Stimulated activated naive CD8-positive, alpha-beta T cell treated with anti-CD3 and anti-CD28 coated beads, Interleukin-15, amount 100 ng/mL, for 72 hours (primary cell): ENCODE measurements around the gene TRMT10B.
A peak's percentile ranks its signal among the peaks of the same experiment; 100 is the strongest.

Source experiments
- ATAC-seq: fragments of 150-1000 bp; cut with Tn5 transposase; 2 replicates; pipeline ENCODE4 v1.10.0; 2021; ENCODE audit warnings: mild to moderate bottlenecking, moderate library complexity
- DNase-seq, 2 donors: peaks; one replicate each; pipeline ENCODE4 v3.0.0; 2021 to 2022
- H3K27ac Mint-ChIP-seq, 2 donors: one replicate each; pipeline ENCODE4 v1.8.0; 2022; ENCODE audit warnings: mild to moderate bottlenecking in 2 of 2, mixed read lengths in 2 of 2, moderate library complexity in 2 of 2
- H3K27me3 Mint-ChIP-seq: one replicate; pipeline ENCODE4 v1.8.0; 2022; ENCODE audit warnings: mixed read lengths
- H3K4me1 Mint-ChIP-seq: one replicate; pipeline ENCODE4 v1.8.0; 2022; ENCODE audit warnings: mild to moderate bottlenecking, mixed read lengths
- H3K4me3 Mint-ChIP-seq, 2 donors: one replicate each; pipeline ENCODE4 v1.8.0; 2022; ENCODE audit warnings: mild to moderate bottlenecking in 2 of 2, mixed read lengths in 2 of 2, moderate library complexity in 1 of 2
- H3K9me3 Mint-ChIP-seq, 2 donors: one replicate each; pipeline ENCODE4 v1.8.0; 2022; ENCODE audit warnings: mixed read lengths in 2 of 2

Gene TRMT10B

GRCh38 chr9:37775216-37775919 is 21.8 kb downstream of the TRMT10B start:
- no peak for ATAC-seq

GRCh38 chr9:37776328-37776727 is 22.7 kb downstream of the TRMT10B start:
- no peaks in the 10 kb centered on the region for H3K9me3 Mint-ChIP-seq
- H3K4me3 Mint-ChIP-seq, result no peak overlapping the region
- no peak overlapping the region for H3K27ac Mint-ChIP-seq
- no peaks in the 10 kb centered on the region for H3K27me3 Mint-ChIP-seq
- DNase-seq, result no peak
- peaks cover 7% of the 10 kb centered on the region for H3K4me1 Mint-ChIP-seq
- ATAC-seq, result no peak

More at GRCh38 chr9:37775216-37775919, 21.8 kb downstream of the TRMT10B start:
- H3K27ac Mint-ChIP-seq, result peak overlapping the region; percentile 20 to 55
- no peak for DNase-seq
- no peak overlapping the region for H3K4me3 Mint-ChIP-seq
- no peaks in the 10 kb centered on the region for H3K27me3 Mint-ChIP-seq
- peaks cover 4% of the 10 kb centered on the region for H3K4me1 Mint-ChIP-seq
- H3K9me3 Mint-ChIP-seq, result no peaks in the 10 kb centered on the region

- ATAC-seq (no peak), DNase-seq (no peak)
- peaks cover 28% of the 10 kb centered on the region for H3K4me1 Mint-ChIP-seq
- no peak overlapping the region for H3K4me3 Mint-ChIP-seq
- no peaks in the 10 kb centered on the region for H3K27me3 Mint-ChIP-seq
- H3K9me3 Mint-ChIP-seq, result no peaks in the 10 kb centered on the region
- no peak overlapping the region for H3K27ac Mint-ChIP-seq
Measured at GRCh38 chr9:37778534-37778933, 24.9 kb downstream of the TRMT10B start.

- Mint-ChIP-seq H3K4me3 (peak overlapping the region; percentile 97 to 99), H3K9me3 (no peaks in the 10 kb centered on the region), H3K27ac (peak overlapping the region; percentile 99 to 100), H3K4me1 (peaks cover 52% of the 10 kb centered on the region), H3K27me3 (no peaks in the 10 kb centered on the region)
- ATAC-seq (peak; percentile 8), DNase-seq (no peak)
Measured at GRCh38 chr9:37784291-37784615, 30.6 kb downstream of the TRMT10B start.

GRCh38 chr9:37784616-37785483 is 31.2 kb downstream of the TRMT10B start, which contains the start of gene EXOSC3:
Gene EXOSC3 (minus strand): TSS chr9:37785064. CDS start chr9:37785044, 20 bp downstream.
- peak; percentile 82 to 88 for DNase-seq
- Mint-ChIP-seq H3K4me3 (peak within 1 kb of the TSS; percentile 97 to 99), H3K4me1 (peaks cover 49% of the 10 kb centered on the region), H3K27ac (peak within 1 kb of the TSS; percentile 99 to 100), H3K27me3 (no peaks in the 10 kb centered on the region), H3K9me3 (no peaks in the 10 kb centered on the region)
- ATAC-seq, result peak; percentile 93

- no peak overlapping the region for H3K27ac Mint-ChIP-seq
- no peak for ATAC-seq
- DNase-seq, result no peak
- H3K4me1 Mint-ChIP-seq, result peaks cover 38% of the 10 kb centered on the region
- H3K4me3 Mint-ChIP-seq, result no peak overlapping the region
- H3K27me3 Mint-ChIP-seq, result no peaks in the 10 kb centered on the region
- H3K9me3 Mint-ChIP-seq, result peaks cover 0 to 7% of the 10 kb centered on the region in 2 donors
Measured at GRCh38 chr9:37787059-37787458, 33.5 kb downstream of the TRMT10B start.

- Mint-ChIP-seq H3K27me3 (no peaks in the 10 kb centered on the region), H3K4me1 (peaks cover 25% of the 10 kb centered on the region), H3K9me3 (peaks cover 0 to 7% of the 10 kb centered on the region in 2 donors), H3K27ac (no peak overlapping the region), H3K4me3 (no peak overlapping the region)
- no peak for DNase-seq
- no peak for ATAC-seq
Measured at GRCh38 chr9:37788332-37788731, 34.7 kb downstream of the TRMT10B start.

- DNase-seq, result no peak
- no peaks in the 10 kb centered on the region for H3K27me3 Mint-ChIP-seq
- peaks cover 0 to 7% of the 10 kb centered on the region in 2 donors for H3K9me3 Mint-ChIP-seq
- H3K4me3 Mint-ChIP-seq, result no peak overlapping the region
- no peak for ATAC-seq
- peaks cover 9% of the 10 kb centered on the region for H3K4me1 Mint-ChIP-seq
- no peak overlapping the region for H3K27ac Mint-ChIP-seq
Measured at GRCh38 chr9:37790096-37790495, 36.5 kb downstream of the TRMT10B start.

GRCh38 chr9:37792122-37792521 is 38.5 kb downstream of the TRMT10B start:
- no peaks in the 10 kb centered on the region for H3K27me3 Mint-ChIP-seq
- H3K4me3 Mint-ChIP-seq, result no peak overlapping the region
- no peak for DNase-seq
- no peaks in the 10 kb centered on the region for H3K4me1 Mint-ChIP-seq
- no peak overlapping the region for H3K27ac Mint-ChIP-seq
- no peak for ATAC-seq
- peaks cover 0 to 7% of the 10 kb centered on the region in 2 donors for H3K9me3 Mint-ChIP-seq

GRCh38 chr9:37796232-37796631 is 42.6 kb downstream of the TRMT10B start:
- Mint-ChIP-seq H3K4me1 (peaks cover 18% of the 10 kb centered on the region), H3K4me3 (no peak overlapping the region), H3K9me3 (peaks cover 0 to 3% of the 10 kb centered on the region in 2 donors), H3K27me3 (no peaks in the 10 kb centered on the region), H3K27ac (no peak overlapping the region)
- ATAC-seq, result no peak
- DNase-seq, result no peak

- Mint-ChIP-seq H3K27me3 (no peaks in the 10 kb centered on the region), H3K4me3 (peak overlapping the region; percentile 58 to 93), H3K27ac (no peak overlapping the region), H3K4me1 (peaks cover 34% of the 10 kb centered on the region), H3K9me3 (no peaks in the 10 kb centered on the region)
- no peak for DNase-seq
- ATAC-seq, result no peak
Measured at GRCh38 chr9:37798677-37799076, 45.1 kb downstream of the TRMT10B start.

- Mint-ChIP-seq H3K27me3 (no peaks in the 10 kb centered on the region), H3K4me3 (peak within 1 kb of the TSS; percentile 93), H3K9me3 (no peaks in the 10 kb centered on the region), H3K4me1 (peaks cover 43% of the 10 kb centered on the region), H3K27ac (peak within 1 kb of the TSS; percentile 92 to 95)
- DNase-seq (peak; percentile 92), ATAC-seq (peak; percentile 91)
Measured at GRCh38 chr9:37800631-37801286, 47.2 kb downstream of the TRMT10B start, which contains the start of gene DCAF10. Gene DCAF10 (plus strand): TSS chr9:37800797. CDS start chr9:37800867, 70 bp downstream.

GRCh38 chr9:37801287-37801850 is 47.8 kb downstream of the TRMT10B start:
- Mint-ChIP-seq H3K27ac (peak overlapping the region; percentile 57 to 59), H3K9me3 (no peaks in the 10 kb centered on the region), H3K4me1 (peaks cover 46% of the 10 kb centered on the region), H3K27me3 (no peaks in the 10 kb centered on the region), H3K4me3 (peak overlapping the region; percentile 82 to 93)
- DNase-seq (peak in 1 of 2 donors; percentile 39), ATAC-seq (peak; percentile 52)

- DNase-seq (no peak), ATAC-seq (no peak)
- no peaks in the 10 kb centered on the region for H3K27me3 Mint-ChIP-seq
- H3K27ac Mint-ChIP-seq, result no peak overlapping the region
- no peaks in the 10 kb centered on the region for H3K9me3 Mint-ChIP-seq
- peak overlapping the region; percentile 82 to 93 for H3K4me3 Mint-ChIP-seq
- H3K4me1 Mint-ChIP-seq, result peaks cover 48% of the 10 kb centered on the region
Measured at GRCh38 chr9:37801959-37802711, 48.5 kb downstream of the TRMT10B start.

- Mint-ChIP-seq H3K4me1 (peaks cover 37% of the 10 kb centered on the region), H3K27ac (peak overlapping the region in 1 of 2 donors; percentile 20), H3K27me3 (no peaks in the 10 kb centered on the region), H3K4me3 (no peak overlapping the region), H3K9me3 (no peaks in the 10 kb centered on the region)
- no peak for ATAC-seq
- no peak for DNase-seq
Measured at GRCh38 chr9:37806271-37806670, 52.7 kb downstream of the TRMT10B start.
